Parathyroid adenoma (tissue), 2 donors: ENCODE measurements around the gene PCYOX1L.

Experiments used
- H2AFZ ChIP-seq: fragments of 300-600 bp; sonication (generic); one replicate; pipeline ENCODE4 v1.7.0; 2017; ENCODE audit warnings: antibody characterized with exemption, mild to moderate bottlenecking
- H3K27ac ChIP-seq: fragments of 300-600 bp; sonication (generic); one replicate; pipeline ENCODE4 v1.7.0; 2017
- H3K27me3 ChIP-seq: fragments of 300-600 bp; sonication (generic); one replicate; pipeline ENCODE4 v1.7.0; 2017; ENCODE audit warnings: low read length; ENCODE audit not compliant: control insufficient read depth, insufficient read depth
- H3K36me3 ChIP-seq: fragments of 300-600 bp; sonication (generic); one replicate; pipeline ENCODE4 v1.7.0; 2017; ENCODE audit warnings: low read length; ENCODE audit not compliant: control insufficient read depth, insufficient read depth
- H3K4me1 ChIP-seq: fragments of 300-600 bp; sonication (generic); one replicate; pipeline ENCODE4 v1.7.0; 2017; ENCODE audit warnings: control low read depth
- H3K4me2 ChIP-seq: fragments of 300-600 bp; sonication (generic); one replicate; pipeline ENCODE4 v1.7.0; 2017; ENCODE audit warnings: low read length
- H3K4me3 ChIP-seq: fragments of 300-600 bp; sonication (generic); one replicate; pipeline ENCODE4 v1.7.0; 2017; ENCODE audit warnings: low read depth, low read length
- H3K79me2 ChIP-seq: fragments of 300-600 bp; sonication (generic); one replicate; pipeline ENCODE4 v1.7.0; 2017; ENCODE audit warnings: control low read depth
- H3K9ac ChIP-seq: fragments of 300-600 bp; sonication (generic); one replicate; pipeline ENCODE4 v1.7.0; 2017; ENCODE audit warnings: mild to moderate bottlenecking
- H3K9me3 ChIP-seq: fragments of 300-600 bp; sonication (generic); one replicate; pipeline ENCODE4 v1.7.0; 2017; ENCODE audit warnings: low read length; ENCODE audit not compliant: control insufficient read depth
- CTCF ChIP-seq: fragments of 300-600 bp; sonication (generic); IDR thresholded peaks from one replicate; pipeline ENCODE4 v1.7.0; 2017; ENCODE audit warnings: antibody characterized with exemption, mild to moderate bottlenecking
- donor health status: primary hyperparathyroidism.

The PCYOX1L gene

GRCh38 chr5:149352169-149352568, 5.7 kb upstream of the PCYOX1L start:
- H3K9me3 ChIP-seq = no peaks in the 10 kb centered on the region
- peaks cover 4% of the 10 kb centered on the region for H3K79me2 ChIP-seq
- H3K27ac ChIP-seq = no peak overlapping the region
- H3K4me1 ChIP-seq = peaks cover 2% of the 10 kb centered on the region
- H3K9ac ChIP-seq = no peak overlapping the region
- no peak for TF ChIP-seq CTCF
- no peak overlapping the region for H2AFZ ChIP-seq
- H3K4me2 ChIP-seq = no peak overlapping the region
- H3K36me3 ChIP-seq = no peaks in the 10 kb centered on the region
- H3K4me3 ChIP-seq = no peak overlapping the region
- no peaks in the 10 kb centered on the region for H3K27me3 ChIP-seq

GRCh38 chr5:149353911-149354310, 3.9 kb upstream of the PCYOX1L start:
- no peaks in the 10 kb centered on the region for H3K9me3 ChIP-seq
- no peak overlapping the region for H3K27ac ChIP-seq
- H3K4me1 ChIP-seq = peaks cover 7% of the 10 kb centered on the region
- H3K9ac ChIP-seq = no peak overlapping the region
- H3K79me2 ChIP-seq = no peaks in the 10 kb centered on the region
- no peak for TF ChIP-seq CTCF
- H3K4me3 ChIP-seq = no peak overlapping the region
- H3K4me2 ChIP-seq = no peak overlapping the region
- H3K27me3 ChIP-seq = no peaks in the 10 kb centered on the region
- no peaks in the 10 kb centered on the region for H3K36me3 ChIP-seq
- no peak overlapping the region for H2AFZ ChIP-seq

- Histone ChIP-seq H3K27ac (no peak overlapping the region), H2AFZ (no peak overlapping the region), H3K4me3 (no peak overlapping the region), H3K4me2 (no peak overlapping the region), H3K9me3 (no peaks in the 10 kb centered on the region), H3K9ac (no peak overlapping the region), H3K36me3 (no peaks in the 10 kb centered on the region), H3K4me1 (peaks cover 9% of the 10 kb centered on the region), H3K27me3 (no peaks in the 10 kb centered on the region), H3K79me2 (no peaks in the 10 kb centered on the region)
- no peak for TF ChIP-seq CTCF
Observed at GRCh38 chr5:149355688-149356087, 2.2 kb upstream of the PCYOX1L start.

GRCh38 chr5:149356391-149356790, 1.5 kb upstream of the PCYOX1L start:
- H3K4me3 ChIP-seq = no peak overlapping the region
- no peaks in the 10 kb centered on the region for H3K36me3 ChIP-seq
- H3K79me2 ChIP-seq = no peaks in the 10 kb centered on the region

More at GRCh38 chr5:149356391-149356790, 1.5 kb upstream of the PCYOX1L start:
- no peak overlapping the region for H3K9ac ChIP-seq
- H3K27ac ChIP-seq = no peak overlapping the region
- H3K4me2 ChIP-seq = no peak overlapping the region
- H2AFZ ChIP-seq = no peak overlapping the region
- no peaks in the 10 kb centered on the region for H3K27me3 ChIP-seq
- peaks cover 9% of the 10 kb centered on the region for H3K4me1 ChIP-seq
- no peak for TF ChIP-seq CTCF
- no peaks in the 10 kb centered on the region for H3K9me3 ChIP-seq
